Measurements from ENCODE around the gene PKLR.
"Not testable (repeated sequence)": the region's sequence is repeated elsewhere in the genome, so short reads cannot be mapped to it uniquely, and the experiment has no call there.

The PKLR gene

GRCh38 chr1:155316922-155317321 is 15.7 kb upstream of the PKLR start:
- no peak for DNase-seq

- DNase-seq = no peak
These were observed 12.0 kb upstream of the PKLR start for GRCh38 chr1:155313261-155313660.

DNA sequence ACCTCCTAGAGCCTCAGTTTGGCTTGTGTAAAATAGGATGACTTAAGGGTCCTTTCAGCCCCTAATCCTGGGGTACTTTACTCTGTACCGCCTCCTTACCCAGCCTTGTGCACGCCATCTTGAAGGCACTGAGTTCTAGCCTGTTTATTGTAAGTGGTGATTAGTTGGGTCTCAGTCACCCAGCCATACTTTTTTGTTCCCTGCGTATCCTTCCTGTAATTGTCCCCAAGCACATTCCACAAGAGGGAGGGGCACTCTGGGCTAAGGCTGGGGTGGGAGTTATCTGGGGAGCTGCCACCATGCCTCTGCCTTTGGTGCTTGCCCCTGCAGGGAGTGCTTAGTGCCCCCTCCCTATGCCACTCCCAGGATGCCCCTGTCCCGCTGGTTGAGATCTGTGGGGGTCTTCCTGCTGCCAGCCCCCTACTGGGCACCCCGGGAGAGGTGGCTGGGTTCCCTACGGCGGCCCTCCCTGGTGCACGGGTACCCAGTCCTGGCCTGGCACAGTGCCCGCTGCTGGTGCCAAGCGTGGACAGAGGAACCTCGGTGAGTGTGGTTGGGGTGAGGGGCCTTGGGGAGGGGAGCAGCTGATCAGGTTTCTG is 8.3 kb upstream of the PKLR start:
- peak in 1 of 5 experiments; percentile 28 for DNase-seq

GRCh38 chr1:155308493-155309422 is 7.5 kb upstream of the PKLR start, which contains the start of gene FDPS:
Gene FDPS, plus strand, starts transcription at chr1:155308866. Its CDS starts 924 bp downstream, at chr1:155309790.
- peak; percentile 89 to 100 (median 97) for DNase-seq

GRCh38 chr1:155307247-155307740 is 6.1 kb upstream of the PKLR start:
- peak in 1 of 5 experiments; percentile 41 for DNase-seq

GRCh38 chr1:155305881-155306391 is 4.7 kb upstream of the PKLR start:
- no peak for DNase-seq

DNA sequence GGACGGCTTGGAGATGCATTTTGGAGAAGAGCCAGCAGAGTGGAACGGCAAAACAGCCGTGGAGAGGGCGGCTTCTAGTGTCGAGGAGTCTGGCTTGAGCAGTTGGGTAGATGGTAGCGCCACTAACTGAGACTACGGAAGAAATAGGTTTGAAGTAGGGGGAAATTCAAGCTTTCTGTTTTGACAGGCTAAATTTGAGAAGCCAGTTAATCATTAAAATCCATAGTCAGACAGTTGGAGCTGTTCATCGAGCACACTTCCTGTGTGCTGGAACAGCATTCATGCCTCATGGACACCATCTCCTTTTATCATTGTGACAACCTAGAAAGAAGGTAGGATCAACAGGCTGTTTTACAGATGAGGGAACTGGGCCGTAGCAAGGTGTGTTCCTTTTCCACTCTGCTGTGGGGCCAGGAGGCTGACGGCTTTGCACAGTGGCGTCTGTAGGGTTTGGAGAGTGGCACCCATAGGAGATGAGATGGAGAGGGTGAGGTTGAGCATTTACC is 3.4 kb upstream of the PKLR start:
- no peak for DNase-seq

- no peak for DNase-seq
These were observed 497 bp downstream of the PKLR start for GRCh38 chr1:155300553-155301329.

- no peak for DNase-seq
These were observed 1.2 kb downstream of the PKLR start for GRCh38 chr1:155300024-155300423.

- no peak for DNase-seq
These were observed 3.9 kb downstream of the PKLR start for GRCh38 chr1:155297384-155297783.

- no peak for DNase-seq
These were observed 4.6 kb downstream of the PKLR start for GRCh38 chr1:155296661-155297060.

DNA sequence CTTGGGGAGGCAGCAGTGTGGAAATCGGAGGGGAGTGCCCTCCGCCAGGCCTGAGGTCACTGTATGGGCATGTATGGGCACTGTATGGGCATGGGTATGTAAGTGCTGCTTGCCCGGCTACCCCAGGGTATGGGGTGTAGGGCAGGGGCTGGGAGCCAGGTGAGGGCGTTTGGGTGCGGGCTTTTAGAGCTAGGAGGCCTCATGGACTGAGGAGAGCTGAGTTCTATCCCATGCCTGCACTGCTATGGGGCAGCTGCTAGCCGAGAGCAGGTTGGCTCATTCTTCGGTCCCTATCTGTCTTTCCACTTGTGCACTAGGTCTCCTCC is 5.3 kb downstream of the PKLR start:
- DNase-seq = no peak

DNA sequence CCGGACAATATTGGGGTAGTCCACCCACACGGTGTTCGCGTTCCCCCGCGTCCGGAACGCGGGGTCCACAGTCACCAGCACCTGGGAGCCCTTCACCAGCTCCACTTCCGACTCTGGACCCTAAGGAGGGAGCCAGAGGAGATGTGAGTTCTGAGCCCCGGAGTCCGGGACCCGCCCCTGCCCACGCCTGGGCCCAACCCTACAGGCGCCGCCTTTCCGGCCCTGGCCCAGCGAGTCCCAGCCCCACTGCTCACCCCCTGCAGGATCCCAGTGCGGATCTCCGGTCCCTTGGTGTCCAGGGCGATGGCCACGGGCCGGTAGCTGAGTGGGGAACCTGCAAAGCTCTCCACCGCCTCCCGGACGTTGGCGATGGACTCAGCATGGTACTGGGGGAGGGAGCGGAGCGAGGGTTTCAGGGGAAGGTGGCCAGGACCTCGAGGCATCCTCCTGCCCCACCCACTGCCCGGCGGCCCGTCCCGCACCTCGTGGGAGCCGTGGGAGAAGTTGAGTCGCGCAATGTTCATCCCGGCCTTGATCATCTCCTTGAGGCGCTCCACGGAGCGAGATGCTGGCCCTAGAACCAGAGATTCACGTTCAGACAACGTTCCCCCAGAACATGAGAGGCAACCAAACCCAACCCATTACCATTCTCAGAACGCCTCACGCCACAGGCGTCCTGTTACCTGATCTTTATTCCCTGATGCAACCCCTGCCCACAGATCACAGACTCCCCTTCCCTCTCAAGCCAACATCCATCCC is 5.9 kb downstream of the PKLR start:
- no peak for DNase-seq

- DNase-seq = no peak
These were observed 6.6 kb downstream of the PKLR start for GRCh38 chr1:155294520-155295182.

- DNase-seq = no peak
These were observed 8.0 kb downstream of the PKLR start for GRCh38 chr1:155293086-155293749.

- not testable (repeated sequence) for DNase-seq
These were observed 10.2 kb downstream of the PKLR start for GRCh38 chr1:155291006-155291405.

DNA sequence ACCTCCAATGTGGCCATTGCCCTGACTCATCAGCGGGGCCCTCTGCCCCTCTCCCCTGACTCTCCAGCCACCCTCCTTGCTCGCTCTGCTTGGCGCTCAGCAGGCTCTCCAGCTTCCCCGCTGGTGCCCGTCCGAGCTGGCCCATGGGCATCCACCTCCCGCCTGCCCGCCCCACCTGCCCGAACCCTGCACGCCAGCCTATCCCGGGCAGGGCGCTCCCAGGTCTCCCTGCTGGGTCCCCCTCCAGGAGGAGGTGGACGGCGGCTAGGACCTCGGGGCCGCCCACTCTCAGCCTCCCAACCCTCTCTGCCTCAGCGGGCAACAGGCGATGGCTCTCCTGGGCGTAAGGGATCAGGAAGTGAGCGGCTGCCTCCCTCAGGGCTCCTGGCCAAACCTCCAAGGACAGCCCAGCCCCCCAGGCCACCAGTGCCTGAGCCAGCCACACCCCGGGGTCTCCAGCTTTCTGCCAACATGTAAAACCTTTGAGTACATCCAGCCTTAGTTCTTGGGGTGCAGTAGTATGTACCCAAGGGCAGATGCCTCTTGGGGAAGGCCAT is 13.2 kb downstream of the PKLR start:
- no peak for DNase-seq

- DNase-seq = no peak
These were observed 14.7 kb downstream of the PKLR start for GRCh38 chr1:155286544-155286943.

GRCh38 chr1:155285631-155286044 is 15.6 kb downstream of the PKLR start:
- DNase-seq = no peak

GRCh38 chr1:155285063-155285462 is 16.2 kb downstream of the PKLR start:
- DNase-seq = no peak

Data from T-helper 2 cell (primary cell).